Prostate gland (tissue), 2 donors: ENCODE data around the gene CLDN6.
"Not testable (repeated sequence)": the region's sequence is repeated elsewhere in the genome, so short reads cannot be mapped to it uniquely, and the experiment has no call there.

Experiments
- POLR2A ChIP-seq: fragments of 450-650 bp; IDR thresholded peaks from one replicate; pipeline ENCODE4 v1.6.1; 2016; ENCODE audit warnings: antibody characterized with exemption, mild to moderate bottlenecking
- TF ChIP-seq, protein P1 (sequence below), 4 experiments: fragments of 200-600 bp in 2 of 4; fragments of 450-650 bp in 2 of 4; sonication (generic) in 2 of 4; IDR thresholded peaks; 1 replicate in 3 of 4; 2 replicates in 1 of 4; pipeline ENCODE4 v1.5.1; 2016 to 2019; ENCODE audit warnings: antibody characterized with exemption in 4 of 4, mild to moderate bottlenecking in 2 of 4, moderate library complexity in 2 of 4

DNA sequence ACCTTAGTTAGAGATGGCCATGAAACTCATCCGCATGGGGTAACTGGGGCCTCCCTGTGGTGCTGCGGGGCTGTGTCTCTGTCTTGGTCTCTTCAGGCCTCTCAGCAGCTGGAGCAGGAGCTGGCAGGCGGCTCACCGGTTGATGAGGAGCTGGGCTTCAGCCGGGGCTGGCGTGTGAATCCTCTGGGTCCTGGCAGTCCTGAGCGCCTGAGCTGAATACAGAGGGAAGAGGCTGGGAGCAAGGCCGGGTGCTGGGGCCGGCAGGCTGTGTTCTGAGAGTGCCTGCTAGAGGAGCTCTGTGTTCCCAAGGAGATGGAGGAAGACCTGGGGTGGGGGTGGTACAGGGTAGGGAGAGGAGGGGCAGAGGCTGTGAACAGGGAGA, 37.7 kb upstream of the CLDN6 start:
- TF ChIP-seq, protein P1, sequence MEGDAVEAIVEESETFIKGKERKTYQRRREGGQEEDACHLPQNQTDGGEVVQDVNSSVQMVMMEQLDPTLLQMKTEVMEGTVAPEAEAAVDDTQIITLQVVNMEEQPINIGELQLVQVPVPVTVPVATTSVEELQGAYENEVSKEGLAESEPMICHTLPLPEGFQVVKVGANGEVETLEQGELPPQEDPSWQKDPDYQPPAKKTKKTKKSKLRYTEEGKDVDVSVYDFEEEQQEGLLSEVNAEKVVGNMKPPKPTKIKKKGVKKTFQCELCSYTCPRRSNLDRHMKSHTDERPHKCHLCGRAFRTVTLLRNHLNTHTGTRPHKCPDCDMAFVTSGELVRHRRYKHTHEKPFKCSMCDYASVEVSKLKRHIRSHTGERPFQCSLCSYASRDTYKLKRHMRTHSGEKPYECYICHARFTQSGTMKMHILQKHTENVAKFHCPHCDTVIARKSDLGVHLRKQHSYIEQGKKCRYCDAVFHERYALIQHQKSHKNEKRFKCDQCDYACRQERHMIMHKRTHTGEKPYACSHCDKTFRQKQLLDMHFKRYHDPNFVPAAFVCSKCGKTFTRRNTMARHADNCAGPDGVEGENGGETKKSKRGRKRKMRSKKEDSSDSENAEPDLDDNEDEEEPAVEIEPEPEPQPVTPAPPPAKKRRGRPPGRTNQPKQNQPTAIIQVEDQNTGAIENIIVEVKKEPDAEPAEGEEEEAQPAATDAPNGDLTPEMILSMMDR (IDR thresholded peaks at IDR 0.05): not testable (repeated sequence)
- TF ChIP-seq POLR2A: not testable (repeated sequence)
